RWPE2 (cell line): ENCODE data around the gene BMP7.
"Not testable (repeated sequence)": the region's sequence is repeated elsewhere in the genome, so short reads cannot be mapped to it uniquely, and the experiment has no call there.

Experiments
- ATAC-seq: fragments of 200-7000 bp; cut with Tn5 transposase; 3 replicates; pipeline ENCODE4 v1.9.1; 2021; ENCODE audit warnings: low read depth
- DNase-seq: peaks from one replicate; pipeline ENCODE4 v3.0.0-alpha.2; 2020; ENCODE audit warnings: low spot score
- H3K27ac ChIP-seq: fragments of 450-650 bp; 2 replicates; pipeline ENCODE4 v1.5.1; 2017; ENCODE audit warnings: mild to moderate bottlenecking; ENCODE audit not compliant: poor library complexity, severe bottlenecking
- H3K27me3 ChIP-seq: fragments of 250-450 bp; sonication (Bioruptor Pico); 2 replicates; pipeline ENCODE4 v1.5.1; 2021; ENCODE audit warnings: mild to moderate bottlenecking, moderate library complexity; ENCODE audit not compliant: insufficient read depth, poor library complexity, severe bottlenecking
- H3K36me3 ChIP-seq: fragments of 250-450 bp; sonication (Bioruptor Pico); 2 replicates; pipeline ENCODE4 v1.5.1; 2020; ENCODE audit warnings: low read depth, mild to moderate bottlenecking, moderate library complexity
- H3K4me1 ChIP-seq: fragments of 250-450 bp; sonication (Bioruptor Pico); 2 replicates; pipeline ENCODE4 v1.5.1; 2021; ENCODE audit warnings: mild to moderate bottlenecking, moderate library complexity; ENCODE audit not compliant: insufficient read depth, poor library complexity, severe bottlenecking
- H3K4me3 ChIP-seq: fragments of 250-450 bp; sonication (Bioruptor Pico); 2 replicates; pipeline ENCODE4 v1.5.1; 2021; ENCODE audit warnings: mild to moderate bottlenecking, moderate library complexity; ENCODE audit not compliant: severe bottlenecking
- H3K9me3 ChIP-seq: fragments of 250-450 bp; sonication (Bioruptor Pico); 2 replicates; pipeline ENCODE4 v1.5.1; 2021; ENCODE audit warnings: mild to moderate bottlenecking, moderate library complexity; ENCODE audit not compliant: severe bottlenecking
- TF ChIP-seq, protein P1 (sequence below): fragments of 450-650 bp; IDR thresholded peaks from one replicate; pipeline ENCODE4 v1.5.1; 2017; ENCODE audit warnings: mild to moderate bottlenecking, moderate library complexity; ENCODE audit not compliant: poor library complexity, severe bottlenecking

BMP7 gene

DNA sequence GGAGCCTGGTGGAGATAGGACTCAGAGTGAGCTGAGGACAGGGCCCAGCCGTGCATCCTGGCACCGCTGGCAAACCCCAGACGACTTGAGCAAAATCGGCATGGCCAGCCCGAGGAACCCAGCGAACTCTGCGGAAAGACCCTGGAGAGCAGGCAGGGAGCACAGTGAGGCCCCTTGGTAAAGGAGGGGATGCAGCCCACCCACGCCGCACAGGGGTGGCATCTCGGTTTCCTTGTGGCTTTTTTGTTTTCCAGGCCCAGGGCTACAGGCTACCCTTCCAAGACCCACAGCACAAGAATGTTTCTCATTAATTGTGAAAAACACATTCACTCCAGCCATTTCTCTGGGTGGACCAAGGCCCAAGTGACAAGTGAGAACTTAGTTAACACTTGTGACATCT, 71.4 kb downstream of the BMP7 start:
- Histone ChIP-seq H3K9me3 (no peaks in the 10 kb centered on the region), H3K27ac (no peak overlapping the region), H3K4me1 (peaks cover 4% of the 10 kb centered on the region), H3K36me3 (no peaks in the 10 kb centered on the region), H3K27me3 (no peaks in the 10 kb centered on the region), H3K4me3 (no peak overlapping the region)
- TF ChIP-seq, protein P1, sequence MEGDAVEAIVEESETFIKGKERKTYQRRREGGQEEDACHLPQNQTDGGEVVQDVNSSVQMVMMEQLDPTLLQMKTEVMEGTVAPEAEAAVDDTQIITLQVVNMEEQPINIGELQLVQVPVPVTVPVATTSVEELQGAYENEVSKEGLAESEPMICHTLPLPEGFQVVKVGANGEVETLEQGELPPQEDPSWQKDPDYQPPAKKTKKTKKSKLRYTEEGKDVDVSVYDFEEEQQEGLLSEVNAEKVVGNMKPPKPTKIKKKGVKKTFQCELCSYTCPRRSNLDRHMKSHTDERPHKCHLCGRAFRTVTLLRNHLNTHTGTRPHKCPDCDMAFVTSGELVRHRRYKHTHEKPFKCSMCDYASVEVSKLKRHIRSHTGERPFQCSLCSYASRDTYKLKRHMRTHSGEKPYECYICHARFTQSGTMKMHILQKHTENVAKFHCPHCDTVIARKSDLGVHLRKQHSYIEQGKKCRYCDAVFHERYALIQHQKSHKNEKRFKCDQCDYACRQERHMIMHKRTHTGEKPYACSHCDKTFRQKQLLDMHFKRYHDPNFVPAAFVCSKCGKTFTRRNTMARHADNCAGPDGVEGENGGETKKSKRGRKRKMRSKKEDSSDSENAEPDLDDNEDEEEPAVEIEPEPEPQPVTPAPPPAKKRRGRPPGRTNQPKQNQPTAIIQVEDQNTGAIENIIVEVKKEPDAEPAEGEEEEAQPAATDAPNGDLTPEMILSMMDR = no peak
- DNase-seq = no peak
- no peak for ATAC-seq

DNA sequence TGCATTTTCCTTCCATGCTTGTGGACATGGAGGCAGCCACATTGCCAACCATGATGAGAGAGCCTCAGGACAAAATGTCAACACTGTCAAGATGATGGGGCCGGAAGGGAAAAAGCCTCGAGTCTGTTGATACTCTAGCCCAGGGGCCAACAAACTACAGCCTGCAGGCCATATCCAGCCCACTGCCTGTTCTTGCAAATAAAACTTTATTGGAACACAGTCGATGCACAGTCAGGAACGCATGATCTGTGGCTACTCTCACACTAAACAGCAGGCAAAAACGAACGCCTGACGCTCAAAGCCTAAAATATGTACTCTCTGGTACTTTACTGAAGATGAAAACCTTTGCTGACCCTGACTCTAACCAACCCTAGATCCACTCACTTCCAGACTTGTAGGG, 72.3 kb downstream of the BMP7 start:
- TF ChIP-seq, protein P1 = no peak
- Histone ChIP-seq H3K4me1 (peaks cover 4% of the 10 kb centered on the region), H3K27ac (no peak overlapping the region), H3K36me3 (no peaks in the 10 kb centered on the region), H3K27me3 (no peaks in the 10 kb centered on the region), H3K4me3 (no peak overlapping the region), H3K9me3 (no peaks in the 10 kb centered on the region)
- ATAC-seq (no peak), DNase-seq (no peak)

DNA sequence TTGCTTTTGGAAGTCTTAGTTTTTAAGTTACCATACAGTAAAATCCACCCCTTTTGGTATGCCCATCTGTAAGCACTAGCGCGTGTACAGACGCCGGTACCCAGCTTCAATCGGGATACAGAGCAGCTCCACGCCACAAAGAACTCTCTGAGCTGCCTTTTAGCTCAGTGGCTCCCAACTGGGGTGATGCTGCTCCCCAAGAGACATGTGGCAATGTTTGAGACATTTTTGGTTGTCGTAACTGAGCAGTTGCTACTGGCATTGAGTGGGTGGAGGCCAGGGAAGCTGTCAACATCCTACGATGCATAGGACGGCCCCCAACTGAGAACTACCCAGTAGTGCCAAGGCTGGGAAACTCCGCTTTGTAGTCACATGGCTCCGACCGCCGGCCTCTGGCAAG, 73.3 kb downstream of the BMP7 start:
- ATAC-seq = no peak
- Histone ChIP-seq H3K9me3 (no peaks in the 10 kb centered on the region), H3K4me1 (peaks cover 4% of the 10 kb centered on the region), H3K27me3 (no peaks in the 10 kb centered on the region), H3K4me3 (no peak overlapping the region), H3K27ac (no peak overlapping the region), H3K36me3 (no peaks in the 10 kb centered on the region)
- DNase-seq = no peak
- TF ChIP-seq, protein P1 = no peak

DNA sequence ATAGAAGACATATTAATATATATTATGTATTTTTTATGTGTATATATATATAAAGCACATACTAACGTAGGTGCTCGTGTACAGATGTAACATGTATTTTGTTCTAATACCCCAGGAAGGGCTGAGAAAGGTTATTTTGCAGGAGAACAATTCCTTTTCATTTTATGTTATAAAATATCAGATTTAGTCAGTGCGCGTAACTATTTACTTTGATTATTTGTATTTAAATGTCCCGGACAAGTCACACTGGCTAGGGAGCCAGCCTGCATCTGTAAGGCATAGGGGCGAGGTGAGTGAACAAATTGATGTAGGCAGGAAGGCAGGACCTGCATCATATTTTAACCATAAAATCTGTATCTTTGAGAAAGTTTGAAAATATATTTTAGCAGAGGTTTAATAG, 74.1 kb downstream of the BMP7 start:
- Histone ChIP-seq H3K27ac (no peak overlapping the region), H3K27me3 (no peaks in the 10 kb centered on the region), H3K4me1 (peaks cover 4% of the 10 kb centered on the region), H3K9me3 (no peaks in the 10 kb centered on the region), H3K4me3 (no peak overlapping the region), H3K36me3 (no peaks in the 10 kb centered on the region)
- ATAC-seq (no peak), DNase-seq (no peak)
- TF ChIP-seq, protein P1 = no peak

DNA sequence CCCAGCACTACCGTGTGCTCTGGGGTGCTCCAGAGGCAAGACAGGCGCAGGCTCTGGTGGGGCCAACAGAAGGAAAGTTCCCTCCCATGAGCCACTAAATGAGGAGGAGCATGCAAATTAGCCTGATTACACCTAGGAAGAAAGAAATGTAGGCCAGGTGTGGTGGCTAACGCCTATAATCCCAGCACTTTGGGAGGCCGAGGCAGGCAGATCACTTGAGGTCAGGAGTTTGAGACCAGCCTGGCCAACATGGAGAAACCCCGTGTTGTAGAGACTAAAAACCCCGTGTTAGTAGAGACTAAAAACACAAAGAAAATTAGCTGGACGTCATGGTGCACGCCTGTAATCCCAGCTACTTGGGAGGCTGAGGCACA, 75.2 kb downstream of the BMP7 start:
- H3K27ac ChIP-seq, H3K27me3 ChIP-seq, ATAC-seq, H3K4me3 ChIP-seq, H3K9me3 ChIP-seq, H3K36me3 ChIP-seq, DNase-seq, H3K4me1 ChIP-seq: not testable (repeated sequence)
